Gastrocnemius medialis (tissue), 4 donors: Measurements from ENCODE around the gene PDE4D. TPM values are rescaled to one million over a fixed set of nuclear protein-coding genes. Genes with fewer than 3 reads are reported as not detected.

Source experiments
- ATAC-seq, 2 donors: fragments of 150-250 bp; one replicate each; pipeline ENCODE4 v1.9.1; 2016
- DNase-seq, 2 donors: peaks; one replicate each; pipeline ENCODE4 v3.0.0-alpha.2; 2019
- H3K27ac ChIP-seq, 4 donors: fragments of 200-600 bp; sonication (generic); 1 replicate in 1 of 4; 2 replicates in 3 of 4; pipeline ENCODE4 v1.5.1; 2016 to 2018; ENCODE audit warnings: mild to moderate bottlenecking in 2 of 4, moderate library complexity in 1 of 4
- H3K27me3 ChIP-seq, 3 donors: fragments of 200-600 bp; sonication (generic) in 2 of 3; 1 replicate in 1 of 3; 2 replicates in 2 of 3; pipeline versions ENCODE4 v1.5.1 to v1.6.0; 2016 to 2019; ENCODE audit warnings: mild to moderate bottlenecking in 1 of 3, moderate library complexity in 1 of 3
- H3K36me3 ChIP-seq, 2 donors: fragments of 200-600 bp; sonication (generic) in 1 of 2; one replicate each; pipeline ENCODE4 v1.5.1; 2017 to 2018
- H3K4me1 ChIP-seq, 2 donors: fragments of 200-600 bp; sonication (generic) in 1 of 2; one replicate each; pipeline ENCODE4 v1.5.1; 2016 to 2017; ENCODE audit warnings: mild to moderate bottlenecking in 2 of 2
- H3K4me3 ChIP-seq, 4 donors: fragments of 200-600 bp; sonication (generic) in 3 of 4; 1 replicate in 1 of 4; 2 replicates in 3 of 4; pipeline ENCODE4 v1.5.1; 2016 to 2019; ENCODE audit warnings: mild to moderate bottlenecking in 2 of 4
- H3K9me3 ChIP-seq, 3 donors: fragments of 200-600 bp; sonication (generic) in 2 of 3; 1 replicate in 1 of 3; 2 replicates in 2 of 3; pipeline ENCODE4 v1.5.1; 2016 to 2019
- CTCF ChIP-seq, 5 experiments: fragments of 450-650 bp in 3 of 5; fragments of 200-600 bp in 2 of 5; sonication (generic) in 2 of 5; IDR thresholded peaks in 4 of 5; conservative IDR thresholded peaks in 1 of 5; 1 replicate in 4 of 5; 2 replicates in 1 of 5; pipeline ENCODE4 v1.5.1; 2016 to 2019; ENCODE audit warnings: antibody characterized with exemption in 5 of 5, mild to moderate bottlenecking in 3 of 5, moderate library complexity in 3 of 5
- POLR2A ChIP-seq, 2 donors: fragments of 450-650 bp; IDR thresholded peaks; one replicate each; pipeline ENCODE4 v1.6.1; 2017; ENCODE audit warnings: antibody characterized with exemption in 2 of 2, mild to moderate bottlenecking in 2 of 2, moderate library complexity in 2 of 2
- in situ Hi-C, 4 donors: fragments of 200-750 bp; cut with MboI; loops; one replicate each; pipeline versions ENCODE4 v1.15.0 to v1.8.0; 2017; ENCODE audit warnings: low sequenced_read_pairs in 4 of 4
- intact Hi-C: fragments of 100-400 bp; cut with DNase I; formaldehyde crosslinking; loops from one replicate; pipeline ENCODE4 v1.15.1; 2023; ENCODE audit warnings: low total_unique reads
- total RNA-seq, 4 donors: library from RNA; depleted of rRNA; stranded (reverse); fragments of >200 nt; gene quantifications; one replicate each; pipeline versions ENCODE4 v1.1.0 to v1.2.3, GENCODE V29; 2016

Gene PDE4D
- total RNA-seq, 4 donors from 2014 or later: 133 to 223 (median 185) TPM

GRCh38 chr5:59525957-59526356, 367.6 kb downstream of the PDE4D start:
- Histone ChIP-seq H3K36me3 (no peaks in the 10 kb centered on the region), H3K9me3 (no peaks in the 10 kb centered on the region), H3K27ac (no peak overlapping the region), H3K27me3 (no peaks in the 10 kb centered on the region), H3K4me3 (no peak overlapping the region), H3K4me1 (peaks cover 31 to 52% of the 10 kb centered on the region in 2 donors)
- ATAC-seq (no peak), DNase-seq (no peak)
- intact Hi-C loops (no loop called here), in situ Hi-C loops (no loop called here)
- no peak for TF ChIP-seq POLR2A (IDR thresholded peaks at IDR 0.05)
- no peak for TF ChIP-seq CTCF (IDR thresholded peaks at IDR 0.05 in 4 of 5, conservative IDR thresholded peaks at IDR 0.05 in 1 of 5)

GRCh38 chr5:59525311-59525710, 368.2 kb downstream of the PDE4D start:
- in situ Hi-C loops: no loop called here
- ATAC-seq: no peak
- TF ChIP-seq CTCF (IDR thresholded peaks at IDR 0.05 in 4 of 5, conservative IDR thresholded peaks at IDR 0.05 in 1 of 5) (no peak), POLR2A (IDR thresholded peaks at IDR 0.05) (no peak)

GRCh38 chr5:59522201-59522831, 371.2 kb downstream of the PDE4D start:
- no peak for TF ChIP-seq CTCF (IDR thresholded peaks at IDR 0.05 in 4 of 5, conservative IDR thresholded peaks at IDR 0.05 in 1 of 5)
- no peak for TF ChIP-seq POLR2A (IDR thresholded peaks at IDR 0.05)
- no peak for DNase-seq
- ATAC-seq: no peak
- intact Hi-C loops: no loop called here
- H3K9me3 ChIP-seq: no peaks in the 10 kb centered on the region
- H3K36me3 ChIP-seq: no peaks in the 10 kb centered on the region
- no peaks in the 10 kb centered on the region for H3K27me3 ChIP-seq
- peaks cover 27 to 48% of the 10 kb centered on the region in 2 donors for H3K4me1 ChIP-seq
- H3K27ac ChIP-seq: peak overlapping the region in 2 of 4 donors; percentile 0 to 49
- no peak overlapping the region for H3K4me3 ChIP-seq
- in situ Hi-C loops: no loop called here

More at GRCh38 chr5:59525311-59525710, 368.2 kb downstream of the PDE4D start:
- H3K27me3 ChIP-seq: no peaks in the 10 kb centered on the region
- no peak overlapping the region for H3K4me3 ChIP-seq
- H3K27ac ChIP-seq: peak overlapping the region in 1 of 4 donors; percentile 19
- H3K36me3 ChIP-seq: no peaks in the 10 kb centered on the region
- peaks cover 31 to 52% of the 10 kb centered on the region in 2 donors for H3K4me1 ChIP-seq
- no peaks in the 10 kb centered on the region for H3K9me3 ChIP-seq
- no peak for DNase-seq
- intact Hi-C loops: no loop called here

- intact Hi-C loops (no loop called here), in situ Hi-C loops (no loop called here)
- no peaks in the 10 kb centered on the region for H3K36me3 ChIP-seq
- H3K9me3 ChIP-seq: no peaks in the 10 kb centered on the region
- no peak for ATAC-seq
- no peak for DNase-seq
- H3K27me3 ChIP-seq: no peaks in the 10 kb centered on the region
- H3K4me3 ChIP-seq: no peak overlapping the region
- TF ChIP-seq CTCF (IDR thresholded peaks at IDR 0.05 in 4 of 5, conservative IDR thresholded peaks at IDR 0.05 in 1 of 5): no peak
- no peak for TF ChIP-seq POLR2A (IDR thresholded peaks at IDR 0.05)
- peaks cover 27 to 48% of the 10 kb centered on the region in 2 donors for H3K4me1 ChIP-seq
- H3K27ac ChIP-seq: peak overlapping the region in 1 of 4 donors; percentile 49
Observed at GRCh38 chr5:59521476-59521875, 372.1 kb downstream of the PDE4D start.
